GM13976 (cell line): ENCODE data around the gene PIGA.
A peak's percentile ranks its signal among the peaks of the same experiment; 100 is the strongest.

Experiments
- DNase-seq: peaks from one replicate; pipeline ENCODE4 v3.0.0; 2012; ENCODE audit warnings: low spot score
- in situ Hi-C: fragments of 300-500 bp; cut with MboI; formaldehyde crosslinking; loops from one replicate; pipeline ENCODE4 v1.12.0; 2022; ENCODE audit warnings: low sequenced_read_pairs, mixed read lengths, inconsistent platforms; ENCODE audit not compliant: unreplicated experiment
- TF ChIP-seq, protein P1 (sequence below): IDR thresholded peaks from 2 replicates; pipeline ENCODE4 v1.5.1; 2012; ENCODE audit warnings: borderline replicate concordance, mild to moderate bottlenecking; ENCODE audit not compliant: insufficient read depth; ENCODE audit errors: extremely low read depth, missing control alignments, control extremely low read depth

PIGA gene

DNA sequence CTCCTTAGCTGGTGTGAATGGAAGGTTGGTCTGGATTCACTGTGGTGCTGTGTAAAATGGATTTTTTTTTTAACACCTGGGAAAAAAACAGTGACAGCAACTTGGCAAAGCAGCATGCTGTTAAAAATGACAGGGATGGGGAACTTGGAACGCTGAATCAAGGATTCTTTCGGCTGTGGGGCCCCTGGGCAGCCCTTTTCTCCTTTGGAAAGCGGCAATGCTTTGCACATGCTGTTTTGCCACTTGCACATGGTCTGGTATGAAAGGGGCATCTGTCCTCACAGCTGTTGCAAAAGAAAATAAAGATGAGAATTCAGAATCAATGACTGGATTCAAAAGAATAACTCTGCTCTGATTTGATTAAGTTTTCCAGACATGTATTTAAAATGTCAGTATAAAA, 10.7 kb upstream of the PIGA start:
- in situ Hi-C loops: loop anchor here (10.0 kb wide), 2 partner anchors 129 to 229 kb away; no protein-coding TSS in a partner anchor
- TF ChIP-seq, protein P1, sequence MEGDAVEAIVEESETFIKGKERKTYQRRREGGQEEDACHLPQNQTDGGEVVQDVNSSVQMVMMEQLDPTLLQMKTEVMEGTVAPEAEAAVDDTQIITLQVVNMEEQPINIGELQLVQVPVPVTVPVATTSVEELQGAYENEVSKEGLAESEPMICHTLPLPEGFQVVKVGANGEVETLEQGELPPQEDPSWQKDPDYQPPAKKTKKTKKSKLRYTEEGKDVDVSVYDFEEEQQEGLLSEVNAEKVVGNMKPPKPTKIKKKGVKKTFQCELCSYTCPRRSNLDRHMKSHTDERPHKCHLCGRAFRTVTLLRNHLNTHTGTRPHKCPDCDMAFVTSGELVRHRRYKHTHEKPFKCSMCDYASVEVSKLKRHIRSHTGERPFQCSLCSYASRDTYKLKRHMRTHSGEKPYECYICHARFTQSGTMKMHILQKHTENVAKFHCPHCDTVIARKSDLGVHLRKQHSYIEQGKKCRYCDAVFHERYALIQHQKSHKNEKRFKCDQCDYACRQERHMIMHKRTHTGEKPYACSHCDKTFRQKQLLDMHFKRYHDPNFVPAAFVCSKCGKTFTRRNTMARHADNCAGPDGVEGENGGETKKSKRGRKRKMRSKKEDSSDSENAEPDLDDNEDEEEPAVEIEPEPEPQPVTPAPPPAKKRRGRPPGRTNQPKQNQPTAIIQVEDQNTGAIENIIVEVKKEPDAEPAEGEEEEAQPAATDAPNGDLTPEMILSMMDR: no peak
- DNase-seq: no peak

DNA sequence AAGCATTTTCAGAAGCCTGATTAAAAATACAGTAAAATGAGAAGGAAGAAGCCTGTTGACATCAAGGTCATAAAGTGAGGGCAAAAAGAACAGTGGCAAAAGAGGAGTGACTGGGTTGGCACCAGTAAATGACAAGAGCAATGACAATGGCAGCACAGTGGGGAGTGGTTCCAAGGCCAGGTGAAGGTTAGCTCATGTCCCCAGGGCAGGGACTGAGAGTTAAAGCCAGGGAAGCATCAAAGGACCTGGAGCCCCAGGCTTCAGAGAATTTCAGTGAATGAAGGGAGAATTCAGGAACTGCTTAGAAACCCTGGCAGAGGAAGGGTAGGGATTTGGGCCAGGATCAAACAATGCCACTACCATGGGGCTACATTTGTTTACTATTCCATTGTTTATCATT, 8.8 kb upstream of the PIGA start:
- no peak for DNase-seq
- in situ Hi-C loops: loop anchor here (10.0 kb wide), 2 partner anchors 131 to 231 kb away; no protein-coding TSS in a partner anchor
- TF ChIP-seq, protein P1: no peak

DNA sequence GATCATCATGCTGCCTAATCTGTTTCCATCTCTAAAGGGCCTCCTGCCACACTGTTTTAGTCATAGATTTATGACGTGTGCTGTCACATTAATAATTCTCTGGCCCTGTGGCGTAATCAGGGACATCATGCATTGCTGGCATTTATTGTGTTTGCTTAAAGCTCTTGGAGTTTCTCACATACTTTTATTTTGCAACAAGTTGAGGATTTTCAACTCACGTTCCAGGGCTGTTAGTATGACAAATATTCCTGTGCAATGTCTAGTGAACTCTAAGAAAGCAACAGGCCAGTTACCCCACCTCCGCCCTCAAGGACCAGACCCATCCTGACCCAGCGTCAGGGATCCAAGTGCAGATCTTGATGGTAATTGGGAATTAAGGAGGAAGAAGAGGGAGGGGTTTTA, 7.8 kb upstream of the PIGA start:
- in situ Hi-C loops: loop anchor here (10.0 kb wide), 2 partner anchors 132 to 232 kb away; no protein-coding TSS in a partner anchor
- no peak for DNase-seq
- TF ChIP-seq, protein P1: no peak

DNA sequence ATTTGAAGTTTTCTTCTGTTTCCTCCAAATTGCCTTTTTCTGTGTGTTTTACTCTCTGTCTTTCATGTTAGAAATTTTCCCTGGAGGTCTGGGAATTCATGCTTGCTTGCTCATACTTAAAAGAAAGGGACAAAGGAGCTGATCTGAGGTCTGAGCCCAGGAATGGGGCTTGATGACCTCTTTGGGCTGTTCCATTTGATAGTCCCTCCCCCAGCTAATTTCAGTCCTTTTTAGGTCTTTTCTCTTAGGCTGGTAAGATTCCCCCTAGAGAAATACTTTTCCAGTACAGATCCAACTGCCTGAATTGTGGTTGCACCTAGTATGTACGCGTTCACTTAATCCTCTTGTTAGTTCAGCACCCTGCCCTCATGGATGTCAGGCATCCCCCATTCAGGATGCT, 5.5 kb upstream of the PIGA start:
- in situ Hi-C loops: loop anchor here (10.0 kb wide), 2 partner anchors 134 to 234 kb away; no protein-coding TSS in a partner anchor
- DNase-seq: no peak
- TF ChIP-seq, protein P1: no peak

DNA sequence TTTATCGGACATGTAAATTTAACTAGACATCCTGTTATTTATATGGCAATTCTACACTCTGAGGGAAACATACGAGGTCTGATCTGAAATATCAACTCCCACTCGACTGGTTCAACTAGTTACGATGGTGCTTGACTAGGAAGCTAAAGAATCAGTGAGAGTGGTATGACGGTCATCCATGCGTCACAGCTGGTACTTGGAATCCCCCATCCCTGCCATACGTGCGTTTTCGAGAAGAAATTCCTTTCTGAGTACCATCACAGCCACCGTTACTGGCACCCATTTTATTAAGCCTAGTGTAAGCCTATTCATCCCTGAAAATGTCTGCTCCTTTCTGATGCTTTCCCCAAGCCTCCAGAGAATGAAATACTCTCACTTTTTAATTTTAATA, 695 bp upstream of the PIGA start:
- TF ChIP-seq, protein P1: no peak
- no peak for DNase-seq
- in situ Hi-C loops: no loop called here

DNA sequence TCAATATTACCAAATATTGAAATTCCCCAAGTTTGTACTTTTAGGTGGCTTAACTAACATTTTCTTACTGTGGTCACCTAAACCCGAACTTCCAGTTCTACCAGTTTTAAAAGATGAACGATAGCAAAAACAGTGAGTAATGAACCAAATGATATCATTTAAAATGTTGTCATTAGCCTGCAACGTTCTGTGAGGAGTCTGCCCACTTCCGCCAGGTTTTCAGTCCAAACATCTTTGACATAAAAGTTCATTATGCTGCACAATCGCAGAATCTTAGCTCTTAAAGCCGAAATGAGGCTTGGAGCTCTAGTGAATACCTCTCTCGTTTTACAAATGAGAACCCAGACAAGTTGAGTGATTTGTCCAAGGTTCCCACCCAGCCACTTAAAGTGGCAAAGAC, 762 bp downstream of the PIGA start:
- in situ Hi-C loops: no loop called here
- TF ChIP-seq, protein P1: no peak
- peak; percentile 29 for DNase-seq
